NK-92 (cell line): Measurements from ENCODE around the gene BBS9.

Experiments
- DNase-seq: peaks from one replicate; lab custom pipeline; 2025; ENCODE audit not compliant: unreplicated experiment; lab: John Stamatoyannopoulos, UW

The BBS9 gene

GRCh38 chr7:33536398-33537103, 407.2 kb downstream of the BBS9 start:
- no peak for DNase-seq

GRCh38 chr7:33537104-33537477, 407.7 kb downstream of the BBS9 start:
- no peak for DNase-seq

- no peak for DNase-seq
These were observed 409.8 kb downstream of the BBS9 start for GRCh38 chr7:33539198-33539597.

- no peak for DNase-seq
These were observed 410.5 kb downstream of the BBS9 start for GRCh38 chr7:33539659-33540400.

GRCh38 chr7:33547880-33548279, 418.5 kb downstream of the BBS9 start:
- no peak for DNase-seq

- no peak for DNase-seq
These were observed 421.0 kb downstream of the BBS9 start for GRCh38 chr7:33550363-33550762.

GRCh38 chr7:33550979-33551378, 421.6 kb downstream of the BBS9 start:
- no peak for DNase-seq

DNA sequence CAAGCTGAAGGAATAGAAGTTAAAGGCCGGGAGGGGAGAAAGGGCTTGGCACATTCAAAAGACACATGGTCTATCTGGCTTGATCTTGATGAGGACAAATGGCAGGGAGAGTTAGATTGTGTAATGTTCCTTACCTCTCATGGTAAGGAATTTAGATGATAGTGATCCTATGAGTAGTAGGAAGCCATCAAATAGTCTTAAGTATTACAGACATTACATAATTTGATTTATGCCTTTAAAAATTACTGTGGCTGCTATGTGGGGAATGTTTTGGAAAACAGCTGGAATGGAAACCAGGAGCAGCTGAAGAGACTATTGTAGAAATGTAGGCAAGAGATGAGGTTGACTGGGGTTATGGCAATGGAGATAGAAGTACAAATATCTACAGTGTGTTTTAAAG, 424.7 kb downstream of the BBS9 start:
- DNase-seq: no peak

DNA sequence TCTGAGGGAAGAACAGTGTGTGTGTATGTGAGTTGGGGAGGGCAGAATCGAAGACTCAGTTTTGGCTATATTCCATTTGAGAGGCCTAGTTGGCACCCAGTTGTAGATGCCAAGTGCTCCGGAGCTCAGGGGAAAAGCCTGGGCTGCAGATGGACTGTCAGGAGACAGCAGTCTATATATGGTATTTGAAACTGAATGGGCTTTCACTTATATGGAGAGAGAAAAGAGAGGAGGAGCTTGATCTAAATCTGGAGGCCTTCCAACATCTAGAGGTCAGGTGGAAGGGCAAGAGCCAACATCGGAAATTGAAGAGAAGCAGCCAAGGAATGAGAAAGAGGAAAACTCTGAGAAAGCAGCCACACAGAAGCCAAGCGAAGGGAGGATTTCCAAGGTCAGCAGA, 425.2 kb downstream of the BBS9 start:
- no peak for DNase-seq

DNA sequence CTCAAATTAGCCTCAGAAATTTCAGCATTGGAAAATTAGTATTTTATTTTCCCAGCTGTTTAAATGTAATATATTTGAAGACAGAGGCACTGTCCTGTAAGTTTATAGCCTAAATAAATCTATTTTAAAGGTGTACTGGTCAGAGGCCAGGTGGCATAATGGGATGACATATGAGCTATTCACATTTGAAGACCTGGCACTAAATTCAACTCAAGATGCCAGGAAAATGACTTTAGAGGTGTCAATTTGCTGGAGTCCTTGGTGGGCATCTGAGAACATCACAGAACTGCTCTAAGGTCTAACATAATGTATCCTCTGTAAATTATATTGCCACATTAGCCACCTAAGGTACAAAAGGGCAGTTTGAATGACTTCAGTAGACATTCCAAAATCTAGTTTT, 427.1 kb downstream of the BBS9 start:
- no peak for DNase-seq

DNA sequence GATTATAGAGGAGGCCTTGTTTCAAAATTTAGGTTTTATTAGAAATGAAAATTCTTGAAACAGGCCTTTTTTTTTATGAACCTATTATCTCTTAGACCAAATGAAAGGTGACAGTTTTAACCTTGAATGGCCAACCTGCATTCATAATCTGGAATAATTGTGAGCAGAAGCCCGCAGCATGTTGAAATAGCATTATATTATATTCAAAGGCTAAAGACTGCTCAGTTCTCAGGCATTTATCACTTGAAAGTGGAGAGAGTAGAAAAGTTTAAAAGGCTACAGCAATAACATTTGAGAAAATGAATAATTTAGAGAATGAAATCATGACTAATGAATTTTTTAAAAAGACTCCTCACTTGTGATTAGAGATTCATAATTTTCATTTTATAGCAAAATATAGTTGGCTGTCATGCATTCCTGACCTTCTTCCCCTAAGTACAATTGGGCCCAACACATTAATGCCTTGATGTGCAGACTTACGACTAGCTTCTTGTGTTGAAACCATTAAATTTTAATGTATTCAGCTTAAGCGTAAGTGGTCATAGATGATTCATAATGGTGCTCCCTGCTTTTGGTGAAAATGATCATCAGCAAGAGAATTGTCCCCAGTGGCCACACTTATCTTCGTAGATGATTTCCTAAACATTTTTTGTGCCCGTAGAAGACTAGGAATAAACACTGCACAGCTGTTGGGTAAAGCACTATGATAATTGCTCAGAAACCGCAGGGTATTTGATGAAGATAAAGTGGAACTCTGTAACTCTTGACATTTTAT, 429.4 kb downstream of the BBS9 start:
- no peak for DNase-seq

DNA sequence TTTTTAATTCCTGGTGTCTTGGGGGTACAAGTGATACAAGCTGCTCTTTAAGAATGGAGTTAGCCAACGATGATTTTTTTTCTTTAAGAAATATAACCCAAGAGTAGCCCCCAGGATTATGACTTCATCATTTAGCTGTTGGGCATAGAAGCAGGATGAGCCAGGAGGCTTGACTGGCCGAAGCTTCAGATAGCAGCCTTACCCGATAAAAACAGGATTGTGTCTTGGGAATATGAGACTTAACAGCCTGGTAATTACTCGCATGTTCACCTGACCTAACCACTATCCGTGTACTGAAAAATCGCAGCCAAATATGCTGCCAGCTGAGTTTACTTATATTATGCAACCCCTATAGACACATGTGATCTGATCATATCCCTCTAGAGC, 430.0 kb downstream of the BBS9 start:
- no peak for DNase-seq

GRCh38 chr7:33562996-33563395, 433.6 kb downstream of the BBS9 start:
- no peak for DNase-seq

GRCh38 chr7:33563651-33564050, 434.3 kb downstream of the BBS9 start:
- no peak for DNase-seq

GRCh38 chr7:33578166-33578565, 448.8 kb downstream of the BBS9 start:
- no peak for DNase-seq

DNA sequence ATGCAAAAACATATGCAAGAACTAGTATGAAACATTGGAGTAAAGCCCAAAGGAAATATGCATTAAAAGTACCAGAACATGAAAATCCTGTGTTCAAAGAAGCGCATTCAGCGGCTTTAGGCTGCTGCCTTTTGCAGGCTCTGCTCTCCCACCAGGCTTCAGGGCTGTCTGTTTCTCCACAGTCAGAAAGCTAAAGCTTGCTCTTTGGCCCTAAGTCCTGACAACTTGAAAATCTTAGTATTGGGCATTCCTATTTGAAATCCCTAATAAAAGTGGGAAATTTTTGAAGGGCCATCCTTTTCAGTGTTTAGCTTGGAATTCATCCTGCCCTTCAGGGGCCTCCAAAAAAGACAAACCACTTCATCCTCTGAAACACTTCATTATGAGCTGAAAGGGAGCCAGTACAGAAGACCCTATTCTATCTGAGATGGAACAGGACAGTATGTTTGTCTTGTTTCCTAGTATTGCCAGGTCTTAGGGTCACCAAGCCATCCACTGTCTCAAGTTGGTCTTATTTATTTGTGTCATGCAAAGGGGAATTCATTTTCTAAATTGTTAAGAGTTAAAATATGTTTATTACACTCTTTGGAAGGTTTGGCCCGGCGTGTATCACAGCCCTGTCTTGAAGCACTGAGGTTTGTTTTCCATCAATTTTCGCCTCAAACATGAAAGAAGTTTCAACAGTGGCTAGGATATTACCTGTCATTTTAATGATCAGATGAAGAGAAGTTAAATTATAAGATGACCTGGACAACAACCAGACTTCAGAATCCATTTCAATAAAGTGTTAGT, 449.7 kb downstream of the BBS9 start:
- DNase-seq: no peak

- DNase-seq: no peak
These were observed 450.3 kb downstream of the BBS9 start for GRCh38 chr7:33579673-33579960.

- DNase-seq: no peak
These were observed 451.9 kb downstream of the BBS9 start for GRCh38 chr7:33581236-33581635.

DNA sequence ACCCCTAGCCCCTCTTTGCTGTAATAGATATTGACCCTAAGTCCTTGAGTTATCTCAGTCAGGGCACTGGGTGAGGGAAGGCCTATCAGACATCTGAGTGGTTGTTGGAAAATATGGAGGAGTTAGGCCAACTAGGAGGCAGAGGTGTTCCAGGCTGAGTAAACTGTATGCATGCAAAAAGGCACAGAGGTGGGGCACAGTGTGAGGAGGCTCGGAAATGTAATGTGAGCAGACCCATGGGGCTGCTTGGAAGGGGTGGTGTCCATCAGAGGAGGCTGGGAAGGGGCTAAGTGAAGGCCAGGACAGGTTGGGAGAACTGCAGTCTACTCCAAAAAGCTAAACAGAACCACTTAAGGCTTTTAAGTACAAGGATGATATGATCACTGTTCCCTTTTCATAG, 452.7 kb downstream of the BBS9 start:
- DNase-seq: no peak

GRCh38 chr7:33582533-33582932, 453.2 kb downstream of the BBS9 start:
- no peak for DNase-seq

GRCh38 chr7:33589911-33590310, 460.5 kb downstream of the BBS9 start:
- no peak for DNase-seq
